ENCODE measurements around the gene EPB41L2.

DNA sequence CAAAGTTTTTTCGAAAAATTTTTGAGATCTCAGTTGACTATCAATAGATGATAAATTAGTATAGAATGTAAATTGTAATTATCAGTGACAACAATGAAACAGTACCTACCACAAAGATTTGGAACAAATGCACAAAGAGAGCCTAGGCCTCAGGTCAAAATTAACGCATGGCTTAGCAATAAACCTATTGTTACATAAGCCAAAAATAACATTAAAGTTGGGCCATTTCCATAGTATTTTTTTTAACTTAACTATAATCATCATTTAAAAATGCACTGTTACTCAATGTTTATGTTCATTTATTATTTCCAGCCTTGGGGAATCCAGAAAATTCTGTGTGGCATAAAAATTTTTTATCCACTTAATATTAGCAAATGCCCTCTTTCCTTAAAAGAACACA, 117.0 kb downstream of the EPB41L2 start:
- TF ChIP-seq POLR2A (IDR thresholded peaks at IDR 0.05; ENCODE audit: low read depth) (no peak), POLR2AphosphoS5 (IDR thresholded peaks at IDR 0.05) (no peak), EP300 (IDR thresholded peaks at IDR 0.05) (no peak)
- TF ChIP-seq, protein P1, sequence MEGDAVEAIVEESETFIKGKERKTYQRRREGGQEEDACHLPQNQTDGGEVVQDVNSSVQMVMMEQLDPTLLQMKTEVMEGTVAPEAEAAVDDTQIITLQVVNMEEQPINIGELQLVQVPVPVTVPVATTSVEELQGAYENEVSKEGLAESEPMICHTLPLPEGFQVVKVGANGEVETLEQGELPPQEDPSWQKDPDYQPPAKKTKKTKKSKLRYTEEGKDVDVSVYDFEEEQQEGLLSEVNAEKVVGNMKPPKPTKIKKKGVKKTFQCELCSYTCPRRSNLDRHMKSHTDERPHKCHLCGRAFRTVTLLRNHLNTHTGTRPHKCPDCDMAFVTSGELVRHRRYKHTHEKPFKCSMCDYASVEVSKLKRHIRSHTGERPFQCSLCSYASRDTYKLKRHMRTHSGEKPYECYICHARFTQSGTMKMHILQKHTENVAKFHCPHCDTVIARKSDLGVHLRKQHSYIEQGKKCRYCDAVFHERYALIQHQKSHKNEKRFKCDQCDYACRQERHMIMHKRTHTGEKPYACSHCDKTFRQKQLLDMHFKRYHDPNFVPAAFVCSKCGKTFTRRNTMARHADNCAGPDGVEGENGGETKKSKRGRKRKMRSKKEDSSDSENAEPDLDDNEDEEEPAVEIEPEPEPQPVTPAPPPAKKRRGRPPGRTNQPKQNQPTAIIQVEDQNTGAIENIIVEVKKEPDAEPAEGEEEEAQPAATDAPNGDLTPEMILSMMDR (IDR thresholded peaks at IDR 0.05): no peak

Measured in esophagus muscularis mucosa (tissue), 4 donors.